H1 (cell line): ENCODE data around the gene MTCH1. TPM values are rescaled to one million over a fixed set of nuclear protein-coding genes. Genes with fewer than 3 reads are reported as not detected.

Experiments
- CTCF ChIA-PET: fragments of 300-600 bp; sonication (Branson Sonifier 250); formaldehyde crosslinking; loops from one replicate; lab custom pipeline; 2021; ENCODE audit not compliant: partially characterized antibody; lab: Charles Lee
- POLR2A ChIA-PET: fragments of 300-600 bp; sonication (Branson Sonifier 250); formaldehyde crosslinking; loops from one replicate; lab custom pipeline; 2021; ENCODE audit warnings: inconsistent platforms; ENCODE audit not compliant: partially characterized antibody; lab: Charles Lee
- DNase-seq, 2 experiments: peaks; one replicate each; pipeline versions ENCODE4 v3.0.0 to v3.0.0-alpha.2; 2010 to 2022; ENCODE audit warnings: low spot score in 2 of 2, low read depth in 1 of 2, mixed read lengths in 1 of 2
- FAIRE-seq: peaks from 2 replicates; lab custom pipeline; 2011; peaks lifted over from hg19 to GRCh38; lab: Jason Lieb, UNC
- H2AFZ ChIP-seq: 2 replicates; pipeline ENCODE4 v1.8.1; 2012; ENCODE audit warnings: low read length, inconsistent platforms
- H2AK5ac ChIP-seq: 2 replicates; pipeline ENCODE4 v1.6.1; 2013; ENCODE audit warnings: low read depth, low read length
- H2BK120ac ChIP-seq: replicated peaks from 2 replicates; pipeline ENCODE3; 2013; ENCODE audit warnings: low read depth, low read length, inconsistent platforms
- H2BK12ac ChIP-seq: 2 replicates; pipeline ENCODE4 v1.6.1; 2013; ENCODE audit warnings: low read depth, low read length
- H2BK15ac ChIP-seq: 2 replicates; pipeline ENCODE4 v1.6.1; 2013; ENCODE audit warnings: low read length
- H2BK20ac ChIP-seq: 2 replicates; pipeline ENCODE4 v1.6.1; 2013; ENCODE audit warnings: low read length
- H2BK5ac ChIP-seq: 2 replicates; pipeline ENCODE4 v1.6.1; 2013; ENCODE audit warnings: low read depth, low read length
- H3K14ac ChIP-seq: 2 replicates; pipeline ENCODE4 v1.6.1; 2013; ENCODE audit warnings: inconsistent platforms; ENCODE audit not compliant: insufficient read length
- H3K18ac ChIP-seq: 2 replicates; pipeline ENCODE4 v1.6.1; 2013; ENCODE audit warnings: low read length; ENCODE audit errors: extremely low read depth
- H3K23ac ChIP-seq: 2 replicates; pipeline ENCODE4 v1.6.1; 2013; ENCODE audit warnings: inconsistent platforms; ENCODE audit not compliant: insufficient read length
- H3K23me2 ChIP-seq: 2 replicates; pipeline ENCODE4 v1.6.1; 2013; ENCODE audit warnings: low read depth, low read length
- H3K27ac ChIP-seq: 2 replicates; pipeline ENCODE4 v1.6.1; 2011; ENCODE audit warnings: low read depth, low read length, inconsistent platforms
- H3K27me3 ChIP-seq, 4 experiments: replicated peaks in 1 of 4; 1 replicate in 1 of 4; 2 replicates in 3 of 4; pipeline versions ENCODE4 v1.6.1 to v1.8.1; 2011 to 2013; ENCODE audit warnings: low read length in 3 of 4, mild to moderate bottlenecking in 3 of 4, inconsistent platforms in 2 of 4, mixed read lengths in 2 of 4, moderate library complexity in 1 of 4; ENCODE audit not compliant: control insufficient read depth in 3 of 4, insufficient read depth in 3 of 4; ENCODE audit errors: extremely low read depth in 1 of 4
- H3K36me3 ChIP-seq, 4 experiments: 2 replicates each; pipeline versions ENCODE4 v1.6.1 to v1.8.1; 2011 to 2013; ENCODE audit warnings: mild to moderate bottlenecking in 4 of 4, low read length in 3 of 4, moderate library complexity in 2 of 4, control low read depth in 1 of 4, inconsistent platforms in 1 of 4; ENCODE audit not compliant: insufficient read depth in 4 of 4, control insufficient read depth in 2 of 4
- H3K4ac ChIP-seq: replicated peaks from 2 replicates; pipeline ENCODE3; 2013; ENCODE audit warnings: low read length, low read depth, mixed read lengths, inconsistent platforms; ENCODE audit not compliant: insufficient read length
- H3K4me1 ChIP-seq, 4 experiments: replicated peaks in 1 of 4; 1 replicate in 1 of 4; 2 replicates in 3 of 4; pipeline versions ENCODE4 v1.6.1 to v1.8.1; 2011 to 2013; ENCODE audit warnings: low read length in 3 of 4, inconsistent platforms in 2 of 4, mixed read lengths in 1 of 4; ENCODE audit not compliant: insufficient read depth in 4 of 4, control insufficient read depth in 3 of 4
- H3K4me2 ChIP-seq, 2 experiments: 2 replicates each; pipeline versions ENCODE4 v1.6.1 to v1.8.1; 2011 to 2013; ENCODE audit warnings: low read depth in 2 of 2, low read length in 2 of 2, control low read depth in 1 of 2, inconsistent platforms in 1 of 2, mild to moderate bottlenecking in 1 of 2; ENCODE audit not compliant: insufficient read depth in 1 of 2
- H3K4me3 ChIP-seq, 4 experiments: fragments of 200-600, 300-600 bp in 1 of 4; sonication (generic), shearing (Covaris generic), sonication (Bioruptor Twin) in 1 of 4; 2 replicates each; pipeline versions ENCODE4 v1.5.1 to v1.8.1; 2011 to 2016; ENCODE audit warnings: low read length in 4 of 4, low read depth in 3 of 4, control low read depth in 2 of 4, inconsistent platforms in 2 of 4, mild to moderate bottlenecking in 2 of 4, mixed read lengths in 1 of 4, moderate library complexity in 1 of 4; ENCODE audit not compliant: insufficient read depth in 2 of 4; ENCODE audit errors: extremely low read depth in 1 of 4
- H3K56ac ChIP-seq: replicated peaks from 2 replicates; pipeline ENCODE3; 2013; ENCODE audit warnings: low read depth, mild to moderate bottlenecking, mixed read lengths, low read length, inconsistent platforms; ENCODE audit not compliant: insufficient read length
- H3K79me1 ChIP-seq: 2 replicates; pipeline ENCODE4 v1.6.1; 2013; ENCODE audit warnings: low read depth, low read length, control low read depth
- H3K79me2 ChIP-seq, 2 experiments: 2 replicates each; pipeline versions ENCODE4 v1.6.1 to v1.8.1; 2012 to 2013; ENCODE audit warnings: low read length in 2 of 2, mild to moderate bottlenecking in 2 of 2, inconsistent platforms in 1 of 2; ENCODE audit not compliant: insufficient read depth in 2 of 2, control insufficient read depth in 1 of 2
- H3K9ac ChIP-seq, 4 experiments: replicated peaks in 1 of 4; 1 replicate in 1 of 4; 2 replicates in 3 of 4; pipeline versions ENCODE4 v1.6.1 to v1.8.1; 2011 to 2013; ENCODE audit warnings: low read depth in 3 of 4, low read length in 3 of 4, control low read depth in 2 of 4, mild to moderate bottlenecking in 2 of 4, moderate library complexity in 2 of 4, inconsistent platforms in 1 of 4; ENCODE audit errors: extremely low read depth in 1 of 4
- H3K9me3 ChIP-seq, 2 experiments: 2 replicates each; pipeline versions ENCODE4 v1.6.1 to v1.8.1; 2012 to 2013; ENCODE audit warnings: mild to moderate bottlenecking in 2 of 2, moderate library complexity in 2 of 2, control low read depth in 1 of 2, inconsistent platforms in 1 of 2, low read depth in 1 of 2, low read length in 1 of 2, mixed read lengths in 1 of 2; ENCODE audit not compliant: insufficient read depth in 2 of 2
- H4K20me1 ChIP-seq, 2 experiments: replicated peaks in 1 of 2; 2 replicates each; pipeline versions ENCODE3 to v1.8.1; 2011 to 2013; ENCODE audit warnings: inconsistent platforms in 2 of 2, low read length in 2 of 2, mild to moderate bottlenecking in 1 of 2; ENCODE audit not compliant: insufficient read depth in 2 of 2, control insufficient read depth in 1 of 2
- H4K5ac ChIP-seq: 2 replicates; pipeline ENCODE4 v1.6.1; 2013; ENCODE audit warnings: low read length, low read depth, mixed read lengths, inconsistent platforms; ENCODE audit not compliant: insufficient read length
- H4K8ac ChIP-seq: 2 replicates; pipeline ENCODE4 v1.8.0; 2013; ENCODE audit warnings: mild to moderate bottlenecking, moderate library complexity, low read length, inconsistent platforms; ENCODE audit not compliant: insufficient read depth; ENCODE audit errors: extremely low read depth
- H4K91ac ChIP-seq: replicated peaks from 2 replicates; pipeline ENCODE3; 2013; ENCODE audit warnings: low read length, mixed read lengths, inconsistent platforms; ENCODE audit not compliant: insufficient read length
- ASH2L ChIP-seq: fragments of 200-600, 300-600 bp; sonication (generic); IDR thresholded peaks from one replicate; pipeline ENCODE4 v1.7.1; 2017; ENCODE audit warnings: low read length
- BACH1 ChIP-seq: IDR thresholded peaks from 2 replicates; pipeline ENCODE4 v1.6.1; 2012; ENCODE audit warnings: low read length, improper control_type of control experiment
- BRCA1 ChIP-seq: IDR thresholded peaks from 2 replicates; pipeline ENCODE4 v1.6.1; 2012; ENCODE audit warnings: low read depth, low read length, improper control_type of control experiment
- CBX5 ChIP-seq: fragments of 300-800, 300-1000 bp; sonication (generic); IDR thresholded peaks from 2 replicates; pipeline ENCODE4 v1.7.1; 2016; ENCODE audit warnings: antibody characterized with exemption, low read length, low read depth
- CHD1 ChIP-seq: IDR thresholded peaks from 2 replicates; pipeline ENCODE4 v1.6.1; 2012; ENCODE audit warnings: low read depth, low read length, improper control_type of control experiment
- CTBP2 ChIP-seq: IDR thresholded peaks from 2 replicates; pipeline ENCODE4 v1.7.0; 2011; ENCODE audit warnings: borderline replicate concordance, mild to moderate bottlenecking, moderate library complexity, mixed read lengths, low read length; ENCODE audit not compliant: insufficient read depth, insufficient read length
- EP300 ChIP-seq, 2 experiments: IDR thresholded peaks; 1 replicate in 1 of 2; 2 replicates in 1 of 2; pipeline ENCODE4 v1.6.1; 2011 to 2012; ENCODE audit warnings: low read depth in 2 of 2, low read length in 2 of 2, mild to moderate bottlenecking in 2 of 2, borderline replicate concordance in 1 of 2, inconsistent platforms in 1 of 2, moderate library complexity in 1 of 2
- RAD21 ChIP-seq, 2 experiments: IDR thresholded peaks in 1 of 2; conservative IDR thresholded peaks in 1 of 2; 2 replicates each; pipeline ENCODE4 v1.6.1; 2011; ENCODE audit warnings: low read depth in 2 of 2, low read length in 2 of 2, improper control_type of control experiment in 1 of 2, inconsistent platforms in 1 of 2, mild to moderate bottlenecking in 1 of 2, moderate library complexity in 1 of 2
- RFX5 ChIP-seq: IDR thresholded peaks from 2 replicates; pipeline ENCODE4 v1.6.1; 2011; ENCODE audit warnings: low read depth, low read length, improper control_type of control experiment, borderline replicate concordance
- TCF12 ChIP-seq: IDR thresholded peaks from 2 replicates; pipeline ENCODE4 v1.6.1; 2011; ENCODE audit warnings: low read depth, mild to moderate bottlenecking, low read length
- TEAD4 ChIP-seq: IDR thresholded peaks from 2 replicates; pipeline ENCODE4 v1.6.1; 2012; ENCODE audit warnings: low read depth, low read length, inconsistent platforms, mixed read lengths
- WGBS, 2 experiments: shearing (Covaris generic) in 1 of 2; methylation state at CpG; one replicate each; pipeline versions ENCODE4 v1.1.6 to v1.1.7; 2013 to 2015; ENCODE audit warnings: low lambda C conversion rate in 2 of 2, mixed read lengths in 2 of 2, inconsistent platforms in 1 of 2, low coverage in 1 of 2, missing lambda C conversion rate in 1 of 2; ENCODE audit not compliant: insufficient replicate concordance in 2 of 2, insufficient coverage in 1 of 2, insufficient read length in 1 of 2; ENCODE audit errors: extremely low coverage in 1 of 2, missing lambda C conversion rate in 1 of 2; 5-methylcytosine and 5-hydroxymethylcytosine counted together
- polyA plus RNA-seq, 7 experiments: library from polyadenylated mRNA; depleted of rRNA in 3 of 7; stranded (reverse) in 5 of 7; unstranded in 2 of 7; fragments of >200 nt in 5 of 7; fragments of 200-250 nt in 2 of 7; gene quantifications; 1 replicate in 5 of 7; 2 replicates in 1 of 7; 4 replicates in 1 of 7; pipeline versions ENCODE4 v1.2.1 to v1.2.3, GENCODE V29; 2011 to 2013; ENCODE audit warnings: missing spikeins in 2 of 7, mixed read lengths in 2 of 7
- total RNA-seq: library from RNA; stranded (reverse); fragmentation: NEBNext Ultra II Directional; extraction: Animal tissue kit (Norgen Biotek cat#: 25700); gene quantifications from 2 replicates; pipeline ENCODE4 v1.2.1, GENCODE V29; 2021
- TF ChIP-seq, protein P1 (sequence below): IDR thresholded peaks from 2 replicates; pipeline ENCODE4 v1.6.1; 2012; ENCODE audit warnings: inconsistent platforms
- TF ChIP-seq, protein P2 (sequence below): IDR thresholded peaks from 2 replicates; pipeline ENCODE4 v1.6.1; 2011; ENCODE audit warnings: low read length, improper control_type of control experiment

The MTCH1 gene
- total and polyA plus RNA-seq, 2 of the 8 experiments (the other 6 are each of a cell fraction or from before 2014, with no cell fraction given) = 169 to 214 TPM

DNA sequence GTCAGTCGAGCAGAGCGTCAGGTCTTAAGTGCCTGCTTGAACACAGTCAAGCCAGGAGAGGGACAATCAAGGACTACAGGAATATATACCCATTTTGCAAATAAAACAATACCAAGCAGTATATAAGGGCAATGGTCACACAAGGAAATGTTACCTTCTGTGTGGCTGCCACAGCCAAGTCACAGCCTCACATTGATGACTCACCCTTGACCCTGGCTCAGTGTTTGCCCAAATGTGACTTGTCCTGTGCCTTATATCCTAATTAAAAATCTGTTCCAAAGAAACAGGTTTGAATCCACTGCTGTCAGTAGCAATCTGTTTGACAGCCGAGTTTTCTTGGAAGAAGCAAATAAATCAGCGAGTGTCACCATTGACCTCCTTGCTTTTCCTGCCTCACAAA lies 65.9 kb downstream of the MTCH1 start:
- Histone ChIP-seq H3K4me2 (no peak overlapping the region), H2AFZ (no peak overlapping the region)
- no peak for TF ChIP-seq CHD1
- no peak for TF ChIP-seq ASH2L
- no peak for TF ChIP-seq EP300 (IDR thresholded peaks at IDR 0.05; ENCODE audit: borderline replicate concordance in 1 of 2, low read depth in 2 of 2, low read length in 2 of 2)
- no peak for TF ChIP-seq TEAD4
- no peak for TF ChIP-seq BRCA1
- TF ChIP-seq, protein P1, sequence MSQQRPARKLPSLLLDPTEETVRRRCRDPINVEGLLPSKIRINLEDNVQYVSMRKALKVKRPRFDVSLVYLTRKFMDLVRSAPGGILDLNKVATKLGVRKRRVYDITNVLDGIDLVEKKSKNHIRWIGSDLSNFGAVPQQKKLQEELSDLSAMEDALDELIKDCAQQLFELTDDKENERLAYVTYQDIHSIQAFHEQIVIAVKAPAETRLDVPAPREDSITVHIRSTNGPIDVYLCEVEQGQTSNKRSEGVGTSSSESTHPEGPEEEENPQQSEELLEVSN = no peak
- no peak for TF ChIP-seq RFX5
- TF ChIP-seq, protein P2, sequence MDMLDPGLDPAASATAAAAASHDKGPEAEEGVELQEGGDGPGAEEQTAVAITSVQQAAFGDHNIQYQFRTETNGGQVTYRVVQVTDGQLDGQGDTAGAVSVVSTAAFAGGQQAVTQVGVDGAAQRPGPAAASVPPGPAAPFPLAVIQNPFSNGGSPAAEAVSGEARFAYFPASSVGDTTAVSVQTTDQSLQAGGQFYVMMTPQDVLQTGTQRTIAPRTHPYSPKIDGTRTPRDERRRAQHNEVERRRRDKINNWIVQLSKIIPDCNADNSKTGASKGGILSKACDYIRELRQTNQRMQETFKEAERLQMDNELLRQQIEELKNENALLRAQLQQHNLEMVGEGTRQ = no peak
- no peak for TF ChIP-seq CTBP2
- TF ChIP-seq TCF12 = no peak
- TF ChIP-seq BACH1 = no peak
- TF ChIP-seq RAD21 (IDR thresholded peaks at IDR 0.05 in 1 of 2, conservative IDR thresholded peaks at IDR 0.05 in 1 of 2; ENCODE audit: low read depth in 2 of 2, low read length in 2 of 2) = no peak
- no peak for TF ChIP-seq CBX5

More for the DNA sequence above, 65.9 kb downstream of the MTCH1 start:
- Histone ChIP-seq H3K79me2 (no peaks in the 10 kb centered on the region), H3K18ac (no peak overlapping the region), H4K91ac (no peak overlapping the region), H3K79me1 (no peaks in the 10 kb centered on the region), H4K5ac (no peak overlapping the region), H3K56ac (no peak overlapping the region), H2AK5ac (no peak overlapping the region), H3K4me1 (no peaks in the 10 kb centered on the region), H4K8ac (no peak overlapping the region), H3K27ac (no peak overlapping the region), H3K9me3 (no peaks in the 10 kb centered on the region), H4K20me1 (no peaks in the 10 kb centered on the region), H2BK20ac (no peak overlapping the region), H2BK12ac (no peak overlapping the region), H3K4me3 (no peak overlapping the region), H2BK5ac (no peak overlapping the region), H3K27me3 (no peaks in the 10 kb centered on the region), H3K14ac (no peak overlapping the region), H3K23ac (no peak overlapping the region), H3K36me3 (no peaks in the 10 kb centered on the region), H2BK15ac (no peak overlapping the region), H3K4ac (no peak overlapping the region), H3K9ac (no peak overlapping the region), H2BK120ac (no peak overlapping the region), H3K23me2 (no peaks in the 10 kb centered on the region)
- DNase-seq (no peak), FAIRE-seq (no peak)
- ChIA-PET POLR2A (no interaction called here), CTCF (no interaction called here)
- WGBS, 2 experiments = 90% methylated on average over 4 of the region's 4 CpGs; no CpG with 5 or more reads in 1 of the 2 experiments
